Frontal cortex (tissue), 4 donors: Measurements from ENCODE around the gene SH3BP5L. TPM values are rescaled to one million over a fixed set of nuclear protein-coding genes. Genes with fewer than 3 reads are reported as not detected.
"Not testable (repeated sequence)": the region's sequence is repeated elsewhere in the genome, so short reads cannot be mapped to it uniquely, and the experiment has no call there.

Experiments
- DNase-seq, 2 donors: peaks; one replicate each; pipeline ENCODE4 v3.0.0; 2012; ENCODE audit warnings: low spot score in 2 of 2
- FAIRE-seq: peaks from 2 replicates; lab custom pipeline; 2012; peaks lifted over from hg19 to GRCh38; lab: Jason Lieb, UNC
- small RNA-seq: library from RNA; depleted of rRNA; stranded (forward); fragments of <200 nt; gene quantifications from one replicate; pipeline ENCODE3, GENCODE V24; 2014
- total RNA-seq: library from RNA; depleted of rRNA; stranded (reverse); fragments of >200 nt; gene quantifications from one replicate; pipeline ENCODE4 v1.2.3, GENCODE V29; 2014
- donor health status: control.
- donor health status: control.
- donor health status: control.

SH3BP5L gene
- total RNA-seq, 1 donor from 2014 or later, result 31.4 TPM

- DNase-seq, FAIRE-seq: not testable (repeated sequence)
Measured at GRCh38 chr1:248789337-248789736, 36.4 kb downstream of the SH3BP5L start.

- FAIRE-seq, result no peak
Measured at GRCh38 chr1:248788327-248788726, 37.4 kb downstream of the SH3BP5L start.

GRCh38 chr1:248787430-248787829 is 38.3 kb downstream of the SH3BP5L start:
- DNase-seq, result no peak
- FAIRE-seq, result no peak

More at GRCh38 chr1:248788327-248788726, 37.4 kb downstream of the SH3BP5L start:
- no peak for DNase-seq

- DNase-seq (no peak), FAIRE-seq (no peak)
Measured at GRCh38 chr1:248786156-248786555, 39.6 kb downstream of the SH3BP5L start.

- DNase-seq (no peak), FAIRE-seq (no peak)
Measured at GRCh38 chr1:248783367-248783766, 42.3 kb downstream of the SH3BP5L start.

- FAIRE-seq (no peak), DNase-seq (no peak)
Measured at GRCh38 chr1:248782416-248783141, 43.1 kb downstream of the SH3BP5L start.

- DNase-seq (no peak), FAIRE-seq (no peak)
Measured at GRCh38 chr1:248779350-248779749, 46.4 kb downstream of the SH3BP5L start.

- FAIRE-seq (no peak), DNase-seq (no peak)
Measured at GRCh38 chr1:248778906-248779305, 46.8 kb downstream of the SH3BP5L start.

- DNase-seq, result no peak
- no peak for FAIRE-seq
Measured at GRCh38 chr1:248776991-248777390, 48.7 kb downstream of the SH3BP5L start.

- FAIRE-seq, result no peak
Measured at GRCh38 chr1:248775441-248775840, 50.3 kb downstream of the SH3BP5L start.

More at GRCh38 chr1:248775441-248775840, 50.3 kb downstream of the SH3BP5L start:
- no peak for DNase-seq

Small RNAs within 50 kb of the gene (small RNA-seq; reads per million reads assigned to genes)
- not detected for gene MIR3124

Other genes with a start within 250 kb of the SH3BP5L start
- not detected for gene OR2T10, start 228.2 kb downstream of the SH3BP5L start, total RNA-seq
- gene OR2T11, start 190.8 kb downstream of the SH3BP5L start, total RNA-seq, result not detected
- gene OR2T35, start 180.6 kb downstream of the SH3BP5L start, total RNA-seq, result under 0.01 TPM
- gene OR2T27, start 170.4 kb downstream of the SH3BP5L start, total RNA-seq, result not detected
- not detected for gene OR14I1, start 123.1 kb downstream of the SH3BP5L start, total RNA-seq
- not detected for gene LYPD8, start 70.2 kb downstream of the SH3BP5L start, total RNA-seq
- 14.7 TPM for gene ZNF672, start 12.3 kb upstream of the SH3BP5L start, total RNA-seq
- 19.6 TPM for gene ZNF692, start 33.2 kb upstream of the SH3BP5L start, total RNA-seq
- gene PGBD2, start 80.3 kb upstream of the SH3BP5L start, total RNA-seq, result 11.0 TPM